Medulla oblongata (tissue), 1 donor: ENCODE data around the gene EPHA1.

Experiments
- DNase-seq: peaks from one replicate; pipeline ENCODE4 v3.0.0-alpha.2; 2015; ENCODE audit errors: extremely low spot score

EPHA1 gene

GRCh38 chr7:143389316-143390103 is 19.1 kb downstream of the EPHA1 start:
- DNase-seq = no peak

- no peak for DNase-seq
Observed at GRCh38 chr7:143388491-143389101, 20.1 kb downstream of the EPHA1 start.

- DNase-seq = no peak
Observed at GRCh38 chr7:143388051-143388450, 20.6 kb downstream of the EPHA1 start.

- DNase-seq = no peak
Observed at GRCh38 chr7:143387156-143387975, 21.3 kb downstream of the EPHA1 start.

- peak; percentile 23 for DNase-seq
Observed at GRCh38 chr7:143385891-143386781, 22.5 kb downstream of the EPHA1 start.

- DNase-seq = no peak
Observed at GRCh38 chr7:143384661-143385631, 23.7 kb downstream of the EPHA1 start.

- no peak for DNase-seq
Observed at GRCh38 chr7:143384148-143384547, 24.5 kb downstream of the EPHA1 start.

GRCh38 chr7:143383642-143383957 is 25.1 kb downstream of the EPHA1 start:
- no peak for DNase-seq

GRCh38 chr7:143382791-143383641 is 25.6 kb downstream of the EPHA1 start:
- DNase-seq = no peak

- DNase-seq = no peak
Observed at GRCh38 chr7:143382126-143382790, 26.4 kb downstream of the EPHA1 start.

GRCh38 chr7:143381427-143382125 is 27.1 kb downstream of the EPHA1 start:
- peak; percentile 43 for DNase-seq

- DNase-seq = peak; percentile 92
Observed at GRCh38 chr7:143380646-143381426, 27.8 kb downstream of the EPHA1 start, which contains the start of gene ZYX. Gene ZYX (plus strand): TSS chr7:143381345. CDS start chr7:143381572, 227 bp downstream.

GRCh38 chr7:143380260-143380645 is 28.4 kb downstream of the EPHA1 start:
- DNase-seq = peak; percentile 92

GRCh38 chr7:143379611-143380259 is 28.9 kb downstream of the EPHA1 start:
- DNase-seq = no peak

GRCh38 chr7:143376396-143376795 is 32.3 kb downstream of the EPHA1 start:
- no peak for DNase-seq

GRCh38 chr7:143375298-143376034 is 33.2 kb downstream of the EPHA1 start:
- DNase-seq = peak; percentile 49
